HPDE6-E6E7 (cell line): ENCODE results near the gene RBM47.
"Not testable (repeated sequence)": the region's sequence is repeated elsewhere in the genome, so short reads cannot be mapped to it uniquely, and the experiment has no call there.

Experiments used
- DNase-seq: peaks from one replicate; pipeline ENCODE4 v3.0.0; 2011; ENCODE audit warnings: missing footprints; ENCODE audit errors: extremely low spot score

Gene RBM47

GRCh38 chr4:40629401-40630334 is at the start of gene RBM47:
TSS of gene RBM47 (minus strand) at chr4:40629864. CDS start at chr4:40438893, 190,971 bp downstream.
- DNase-seq: peak; percentile 65

GRCh38 chr4:40678421-40678820 is 48.8 kb upstream of the RBM47 start:
- no peak for DNase-seq

- DNase-seq: no peak
Observed at GRCh38 chr4:40675166-40675565, 45.5 kb upstream of the RBM47 start.

GRCh38 chr4:40672528-40673522 is 43.2 kb upstream of the RBM47 start:
- DNase-seq: peak; percentile 81

- no peak for DNase-seq
Observed at GRCh38 chr4:40669504-40669903, 39.8 kb upstream of the RBM47 start.

- DNase-seq: no peak
Observed at GRCh38 chr4:40665842-40666241, 36.2 kb upstream of the RBM47 start.

GRCh38 chr4:40662962-40663604 is 33.4 kb upstream of the RBM47 start:
- DNase-seq: peak; percentile 76

- no peak for DNase-seq
Observed at GRCh38 chr4:40661803-40662202, 32.1 kb upstream of the RBM47 start.

GRCh38 chr4:40656201-40656863 is 26.7 kb upstream of the RBM47 start:
- no peak for DNase-seq

- DNase-seq: no peak
Observed at GRCh38 chr4:40651280-40651679, 21.6 kb upstream of the RBM47 start.

- DNase-seq: no peak
Observed at GRCh38 chr4:40649321-40649720, 19.7 kb upstream of the RBM47 start.

GRCh38 chr4:40648742-40649281 is 19.1 kb upstream of the RBM47 start:
- no peak for DNase-seq

- no peak for DNase-seq
Observed at GRCh38 chr4:40648131-40648530, 18.5 kb upstream of the RBM47 start.

- DNase-seq: no peak
Observed at GRCh38 chr4:40645586-40645985, 15.9 kb upstream of the RBM47 start.

GRCh38 chr4:40632080-40632479 is 2.4 kb upstream of the RBM47 start:
- DNase-seq: no peak

- peak; percentile 25 for DNase-seq
Observed at GRCh38 chr4:40630335-40631021, 814 bp upstream of the RBM47 start.

- DNase-seq: no peak
Observed at GRCh38 chr4:40628888-40629287, 776 bp downstream of the RBM47 start.

GRCh38 chr4:40628407-40628806 is 1.3 kb downstream of the RBM47 start:
- not testable (repeated sequence) for DNase-seq

- no peak for DNase-seq
Observed at GRCh38 chr4:40627540-40627939, 2.1 kb downstream of the RBM47 start.
